Fibroblast of lung (primary cell): Measurements from ENCODE around the gene PRPSAP2. TPM values are rescaled to one million over a fixed set of nuclear protein-coding genes. Genes with fewer than 3 reads are reported as not detected.

Experiments
- DNase-seq, 2 donors: peaks; one replicate each; pipeline versions ENCODE4 v3.0.0 to v3.0.0-alpha.2; 2010; ENCODE audit warnings: low read depth in 2 of 2
- H2AFZ ChIP-seq: 2 replicates; pipeline ENCODE4 v1.5.1; 2012; ENCODE audit warnings: low read length, control low read depth, inconsistent platforms
- H3K27ac ChIP-seq: 2 replicates; pipeline ENCODE4 v1.5.1; 2011; ENCODE audit warnings: low read length, control low read depth; ENCODE audit not compliant: insufficient read depth
- H3K27me3 ChIP-seq: 2 replicates; pipeline ENCODE4 v1.5.1; 2011; ENCODE audit warnings: mild to moderate bottlenecking, low read length; ENCODE audit not compliant: control insufficient read depth, insufficient read depth
- H3K36me3 ChIP-seq: 2 replicates; pipeline ENCODE4 v1.5.1; 2011; ENCODE audit warnings: low read length; ENCODE audit not compliant: control insufficient read depth, insufficient read depth
- H3K4me1 ChIP-seq: 2 replicates; pipeline ENCODE4 v1.5.1; 2011; ENCODE audit warnings: low read length; ENCODE audit not compliant: control insufficient read depth, insufficient read depth; ENCODE audit errors: extremely low read depth
- H3K4me2 ChIP-seq: 2 replicates; pipeline ENCODE4 v1.5.1; 2011; ENCODE audit warnings: low read length, control low read depth; ENCODE audit not compliant: insufficient read depth; ENCODE audit errors: extremely low read depth
- H3K4me3 ChIP-seq, 4 experiments: fragments of 200-600 bp in 1 of 4; sonication (generic) in 1 of 4; replicated peaks in 1 of 4; 2 replicates each; pipeline ENCODE4 v1.5.1; 2011 to 2016; ENCODE audit warnings: low read length in 4 of 4, low read depth in 3 of 4, mild to moderate bottlenecking in 3 of 4, control low read depth in 2 of 4, inconsistent platforms in 1 of 4, mixed read lengths in 1 of 4; ENCODE audit not compliant: insufficient read depth in 1 of 4; ENCODE audit errors: control extremely low read depth in 1 of 4
- H3K79me2 ChIP-seq: 2 replicates; pipeline ENCODE4 v1.5.1; 2012; ENCODE audit warnings: mild to moderate bottlenecking, low read length, inconsistent platforms; ENCODE audit not compliant: control insufficient read depth, insufficient read depth
- H3K9ac ChIP-seq: 2 replicates; pipeline ENCODE4 v1.5.1; 2011; ENCODE audit warnings: mild to moderate bottlenecking, low read length, control low read depth; ENCODE audit not compliant: insufficient read depth
- H3K9me3 ChIP-seq: 2 replicates; pipeline ENCODE4 v1.5.1; 2012; ENCODE audit warnings: low read depth, low read length; ENCODE audit not compliant: control insufficient read depth, insufficient read depth
- H4K20me1 ChIP-seq: 2 replicates; pipeline ENCODE4 v1.5.1; 2011; ENCODE audit warnings: low read length; ENCODE audit not compliant: control insufficient read depth, insufficient read depth; ENCODE audit errors: extremely low read depth
- EZH2 ChIP-seq: IDR thresholded peaks from 2 replicates; pipeline ENCODE4 v1.5.1; 2012; ENCODE audit warnings: low read length, control low read depth, mild to moderate bottlenecking; ENCODE audit errors: missing control alignments
- polyA plus RNA-seq, 2 donors: library from polyadenylated mRNA; depleted of rRNA in 1 of 2; stranded (reverse) in 1 of 2; unstranded in 1 of 2; fragments of >200 nt; gene quantifications; 2 replicates each; pipeline ENCODE4 v1.2.1, GENCODE V29; 2011 to 2012; ENCODE audit warnings: missing spikeins in 1 of 2
- total RNA-seq: library from RNA; depleted of rRNA; stranded (reverse); fragments of >200 nt; gene quantifications from 2 replicates; pipeline ENCODE4 v1.2.1, GENCODE V29; 2014
- TF ChIP-seq, protein P1 (sequence below), 2 donors: IDR thresholded peaks in 1 of 2; conservative IDR thresholded peaks in 1 of 2; 1 replicate in 1 of 2; 2 replicates in 1 of 2; pipeline ENCODE4 v1.5.1; 2011 to 2012; ENCODE audit warnings: low read length in 2 of 2, control low read depth in 1 of 2, inconsistent platforms in 1 of 2, low read depth in 1 of 2, mild to moderate bottlenecking in 1 of 2

The PRPSAP2 gene
- total and polyA plus RNA-seq, 2 donors (not counting 1 experiment from before 2014, with no cell fraction given) = 23.1 to 47.4 TPM

DNA sequence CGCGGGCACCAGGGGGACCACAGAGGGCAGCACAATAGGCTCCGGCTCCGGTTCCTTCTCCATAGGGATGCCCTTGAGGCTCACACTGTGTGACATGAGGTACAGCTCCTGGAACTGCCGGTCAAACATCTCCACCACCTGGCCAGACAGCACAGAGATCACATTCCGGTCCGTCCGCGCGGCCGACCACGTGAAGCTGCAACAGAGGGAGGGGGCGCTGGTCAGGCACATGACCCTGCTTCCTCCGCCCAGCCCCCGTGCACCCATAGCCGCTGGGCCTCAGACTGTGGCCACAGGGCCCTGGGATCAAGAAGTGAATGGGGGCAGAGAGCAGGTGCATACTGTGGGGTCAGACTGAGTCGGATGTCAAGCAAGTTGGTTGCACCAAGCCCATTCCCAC, 120.7 kb downstream of the PRPSAP2 start:
- H3K4me2 ChIP-seq = no peak overlapping the region
- no peak overlapping the region for H3K4me3 ChIP-seq
- H3K9ac ChIP-seq = no peak overlapping the region
- H3K27me3 ChIP-seq = no peaks in the 10 kb centered on the region
- no peak overlapping the region for H3K27ac ChIP-seq
- H2AFZ ChIP-seq = no peak overlapping the region
- DNase-seq = no peak
- peaks cover 16% of the 10 kb centered on the region for H3K4me1 ChIP-seq
- no peaks in the 10 kb centered on the region for H4K20me1 ChIP-seq
- H3K36me3 ChIP-seq = peaks cover 8% of the 10 kb centered on the region
- TF ChIP-seq, protein P1, sequence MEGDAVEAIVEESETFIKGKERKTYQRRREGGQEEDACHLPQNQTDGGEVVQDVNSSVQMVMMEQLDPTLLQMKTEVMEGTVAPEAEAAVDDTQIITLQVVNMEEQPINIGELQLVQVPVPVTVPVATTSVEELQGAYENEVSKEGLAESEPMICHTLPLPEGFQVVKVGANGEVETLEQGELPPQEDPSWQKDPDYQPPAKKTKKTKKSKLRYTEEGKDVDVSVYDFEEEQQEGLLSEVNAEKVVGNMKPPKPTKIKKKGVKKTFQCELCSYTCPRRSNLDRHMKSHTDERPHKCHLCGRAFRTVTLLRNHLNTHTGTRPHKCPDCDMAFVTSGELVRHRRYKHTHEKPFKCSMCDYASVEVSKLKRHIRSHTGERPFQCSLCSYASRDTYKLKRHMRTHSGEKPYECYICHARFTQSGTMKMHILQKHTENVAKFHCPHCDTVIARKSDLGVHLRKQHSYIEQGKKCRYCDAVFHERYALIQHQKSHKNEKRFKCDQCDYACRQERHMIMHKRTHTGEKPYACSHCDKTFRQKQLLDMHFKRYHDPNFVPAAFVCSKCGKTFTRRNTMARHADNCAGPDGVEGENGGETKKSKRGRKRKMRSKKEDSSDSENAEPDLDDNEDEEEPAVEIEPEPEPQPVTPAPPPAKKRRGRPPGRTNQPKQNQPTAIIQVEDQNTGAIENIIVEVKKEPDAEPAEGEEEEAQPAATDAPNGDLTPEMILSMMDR (conservative IDR thresholded peaks at IDR 0.05 in 1 of 2, IDR thresholded peaks at IDR 0.05 in 1 of 2; ENCODE audit: low read depth in 1 of 2, low read length in 2 of 2) = no peak
- TF ChIP-seq EZH2 = no peak
- no peaks in the 10 kb centered on the region for H3K9me3 ChIP-seq
- no peaks in the 10 kb centered on the region for H3K79me2 ChIP-seq

Other genes starting within 250 kb of the PRPSAP2 start
- gene TBC1D28, start 213.7 kb upstream of the PRPSAP2 start, total RNA-seq = not detected in 2 replicates
- not detected in 2 replicates for gene TBC1D28, start 213.7 kb upstream of the PRPSAP2 start, polyA plus RNA-seq
- gene FOXO3B, start 175.8 kb upstream of the PRPSAP2 start, total RNA-seq = 3.6 and 4.3 TPM in 2 replicates
- gene FOXO3B, start 175.8 kb upstream of the PRPSAP2 start, polyA plus RNA-seq = 2.6 and 2.7 TPM in 2 replicates
- gene FBXW10, start 114.1 kb upstream of the PRPSAP2 start, total RNA-seq = under 0.01 and 0.17 TPM in 2 replicates
- gene FBXW10, start 114.1 kb upstream of the PRPSAP2 start, polyA plus RNA-seq = 0.03 TPM in 1 of 2 replicates, not detected in the other
- 67.5 and 79.9 TPM in 2 replicates for gene TVP23B, start 76.9 kb upstream of the PRPSAP2 start, total RNA-seq
- gene TVP23B, start 76.9 kb upstream of the PRPSAP2 start, polyA plus RNA-seq = 45.6 and 81.9 TPM in 2 replicates
- gene SLC5A10, start 94.0 kb downstream of the PRPSAP2 start, total RNA-seq = under 0.01 TPM in 1 of 2 replicates, not detected in the other
- not detected in 2 replicates for gene SLC5A10, start 94.0 kb downstream of the PRPSAP2 start, polyA plus RNA-seq
- gene FAM83G, start 146.6 kb downstream of the PRPSAP2 start, total RNA-seq = 4.9 and 6.3 TPM in 2 replicates
- gene FAM83G, start 146.6 kb downstream of the PRPSAP2 start, polyA plus RNA-seq = 2.4 and 4.4 TPM in 2 replicates
- under 0.01 TPM in 1 of 2 replicates, not detected in the other for gene GRAP, start 188.8 kb downstream of the PRPSAP2 start, total RNA-seq
- gene GRAP, start 188.8 kb downstream of the PRPSAP2 start, polyA plus RNA-seq = 0.10 TPM in 1 of 2 replicates, not detected in the other